GM23338 (cell line): Measurements from ENCODE around the gene SLC40A1. TPM values are rescaled to one million over a fixed set of nuclear protein-coding genes. Genes with fewer than 3 reads are reported as not detected.

Source experiments
- ATAC-seq: fragments of 200-7000 bp; cut with Tn5 transposase; 3 replicates; pipeline ENCODE4 v1.9.1; 2020
- DNase-seq: peaks from one replicate; pipeline ENCODE4 v3.0.0-alpha.2; 2015; ENCODE audit warnings: low spot score
- H2AFZ ChIP-seq: fragments of 200-600 bp; sonication (generic); 2 replicates; pipeline ENCODE4 v1.8.0; 2016; ENCODE audit warnings: antibody characterized with exemption, mild to moderate bottlenecking, moderate library complexity
- H3F3A ChIP-seq: fragments of 200-600 bp; sonication (generic); replicated peaks from 2 replicates; pipeline ENCODE4 v1.8.0; 2017; ENCODE audit warnings: antibody characterized with exemption, mixed run types, low read depth
- H3K27ac ChIP-seq: fragments of 200-600 bp; sonication (generic); 2 replicates; pipeline ENCODE4 v1.6.1; 2016; ENCODE audit warnings: low read depth
- H3K27me3 ChIP-seq: fragments of 200-600 bp; sonication (generic); 2 replicates; pipeline ENCODE4 v1.8.0; 2016; ENCODE audit warnings: mild to moderate bottlenecking, mixed run types, moderate library complexity; ENCODE audit not compliant: insufficient read depth
- H3K36me3 ChIP-seq: fragments of 200-600 bp; sonication (generic); 2 replicates; pipeline ENCODE4 v1.8.0; 2016; ENCODE audit warnings: mild to moderate bottlenecking; ENCODE audit not compliant: insufficient read depth
- H3K4me1 ChIP-seq: fragments of 200-600 bp; sonication (generic); 2 replicates; pipeline ENCODE4 v1.8.0; 2016; ENCODE audit warnings: mild to moderate bottlenecking, moderate library complexity; ENCODE audit not compliant: insufficient read depth
- H3K4me2 ChIP-seq: fragments of 200-600 bp; sonication (generic); 2 replicates; pipeline ENCODE4 v1.7.1; 2017; ENCODE audit warnings: mixed run types
- H3K4me3 ChIP-seq: fragments of 200-600 bp; sonication (generic); 2 replicates; pipeline ENCODE4 v1.6.1; 2016; ENCODE audit warnings: mixed run types
- H3K79me2 ChIP-seq: fragments of 200-600 bp; sonication (generic); replicated peaks from 2 replicates; pipeline ENCODE4 v1.8.0; 2017; ENCODE audit warnings: mild to moderate bottlenecking; ENCODE audit not compliant: insufficient read depth
- H3K9me2 ChIP-seq: fragments of 200-600 bp; sonication (generic); 2 replicates; pipeline ENCODE4 v1.8.0; 2017; ENCODE audit not compliant: insufficient read depth
- H4K20me1 ChIP-seq: fragments of 200-600 bp; sonication (generic); replicated peaks from 2 replicates; pipeline ENCODE4 v1.8.0; 2017; ENCODE audit warnings: mild to moderate bottlenecking; ENCODE audit not compliant: insufficient read depth
- H3K27ac Mint-ChIP-seq: 2 replicates; pipeline ENCODE4 v1.8.0; 2020; ENCODE audit warnings: inconsistent platforms, mild to moderate bottlenecking, moderate library complexity, mixed read lengths
- H3K27me3 Mint-ChIP-seq: 3 replicates; pipeline ENCODE4 v1.8.0; 2022; ENCODE audit warnings: low read depth, mild to moderate bottlenecking, moderate library complexity, mixed read lengths, inconsistent platforms; ENCODE audit not compliant: insufficient read depth, poor library complexity
- H3K36me3 Mint-ChIP-seq: 3 replicates; pipeline ENCODE4 v1.8.0; 2021; ENCODE audit warnings: low read depth, mild to moderate bottlenecking, inconsistent platforms, moderate library complexity, mixed read lengths
- H3K4me1 Mint-ChIP-seq: 3 replicates; pipeline ENCODE4 v1.8.0; 2020; ENCODE audit warnings: mild to moderate bottlenecking, inconsistent platforms, mixed read lengths
- H3K4me3 Mint-ChIP-seq: 3 replicates; pipeline ENCODE4 v1.8.0; 2021; ENCODE audit warnings: moderate library complexity, mild to moderate bottlenecking, inconsistent platforms, mixed read lengths
- H3K9me3 Mint-ChIP-seq: 3 replicates; pipeline ENCODE4 v1.8.0; 2020; ENCODE audit warnings: moderate library complexity, mild to moderate bottlenecking, inconsistent platforms, mixed read lengths
- CREB1 ChIP-seq: fragments of 250-450 bp; sonication (Bioruptor Pico); IDR thresholded peaks from 2 replicates; pipeline ENCODE4 v1.5.0; 2020; ENCODE audit warnings: low read depth, mild to moderate bottlenecking, moderate library complexity
- EZH2 ChIP-seq: fragments of 200-600 bp; sonication (generic); IDR thresholded peaks from one replicate; pipeline ENCODE4 v1.8.0; 2017; ENCODE audit warnings: antibody characterized with exemption, mild to moderate bottlenecking, low read depth; ENCODE audit not compliant: unreplicated experiment
- EZH2phosphoT487 ChIP-seq: fragments of 200-600 bp; sonication (generic); IDR thresholded peaks from one replicate; pipeline ENCODE4 v1.8.1; 2018; ENCODE audit warnings: antibody characterized with exemption; ENCODE audit not compliant: unreplicated experiment
- JUNB ChIP-seq: IDR thresholded peaks from one replicate; pipeline ENCODE4 v1.6.1; 2016; ENCODE audit warnings: antibody characterized with exemption; ENCODE audit not compliant: unreplicated experiment
- NANOG ChIP-seq: IDR thresholded peaks from 2 replicates; pipeline ENCODE4 v1.6.1; 2016; ENCODE audit warnings: antibody characterized with exemption, borderline replicate concordance
- POLR2AphosphoS5 ChIP-seq: IDR thresholded peaks from 2 replicates; pipeline ENCODE4 v1.6.1; 2016; ENCODE audit warnings: antibody characterized with exemption, low read depth
- STAT1 ChIP-seq: IDR thresholded peaks from one replicate; pipeline ENCODE4 v1.6.1; 2016; ENCODE audit warnings: antibody characterized with exemption; ENCODE audit not compliant: unreplicated experiment
- ZNF114 ChIP-seq: fragments of 250-450 bp; sonication (Bioruptor Pico); IDR thresholded peaks from 2 replicates; pipeline ENCODE4 v1.5.0; 2020; ENCODE audit warnings: mild to moderate bottlenecking, moderate library complexity
- ZNF331 ChIP-seq: fragments of 250-450 bp; sonication (Bioruptor Pico); IDR thresholded peaks from 2 replicates; pipeline ENCODE4 v1.5.0; 2020; ENCODE audit warnings: low read depth, mild to moderate bottlenecking, moderate library complexity
- polyA plus RNA-seq: library from polyadenylated mRNA; unstranded; fragments of >200 nt; fragmentation: Nextera tagmentation; extraction: Ambion mirVana; gene quantifications from 2 replicates; pipeline ENCODE4 v1.2.1, GENCODE V29; 2016
- total RNA-seq: library from RNA; depleted of rRNA; stranded (reverse); fragments of >200 nt; shearing (Covaris generic); gene quantifications from 2 replicates; pipeline ENCODE4 v1.2.3, GENCODE V29; 2014
- TF ChIP-seq, protein P1 (sequence below): fragments of 250-450 bp; sonication (Bioruptor Pico); IDR thresholded peaks from 2 replicates; pipeline ENCODE4 v1.5.0; 2020; ENCODE audit warnings: mild to moderate bottlenecking, moderate library complexity
- TF ChIP-seq, protein P2 (sequence below), 2 experiments: fragments of 200-600 bp in 1 of 2; sonication (generic) in 1 of 2; conservative IDR thresholded peaks; 2 replicates each; pipeline versions ENCODE4 v1.5.1 to v1.6.1; 2016 to 2017; ENCODE audit warnings: antibody characterized with exemption in 2 of 2, low read depth in 2 of 2, mild to moderate bottlenecking in 2 of 2, moderate library complexity in 1 of 2
- TF ChIP-seq, protein P3 (sequence below): IDR thresholded peaks from one replicate; pipeline ENCODE4 v1.6.1; 2018; ENCODE audit warnings: antibody characterized with exemption; ENCODE audit not compliant: unreplicated experiment
- TF ChIP-seq, protein P4 (sequence below): IDR thresholded peaks from 2 replicates; pipeline ENCODE4 v1.6.1; 2016; ENCODE audit warnings: antibody characterized with exemption

Gene SLC40A1
- total and polyA plus RNA-seq, 2 experiments from 2014 or later: 0.08 TPM; not detected in 1

DNA sequence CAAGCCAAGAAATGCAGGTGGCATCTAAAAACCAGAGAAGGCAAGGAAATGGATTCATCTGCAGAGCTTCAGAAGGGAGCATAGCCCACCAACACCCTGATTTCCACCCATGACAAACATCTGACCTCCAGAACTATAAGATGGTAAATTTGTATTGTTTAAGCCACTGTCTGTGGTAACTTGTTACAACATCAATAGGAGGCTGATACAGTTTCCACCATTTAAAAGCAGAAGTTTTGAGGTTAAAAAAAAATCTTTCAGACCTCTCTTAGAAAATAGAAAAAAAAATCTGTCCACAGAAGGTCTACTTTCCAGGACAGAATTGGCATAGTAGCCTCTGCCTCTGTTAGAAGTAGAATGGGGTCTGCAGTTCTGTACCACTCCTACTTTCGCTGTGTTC is 37.2 kb downstream of the SLC40A1 start (continued):
- TF ChIP-seq, protein P1, sequence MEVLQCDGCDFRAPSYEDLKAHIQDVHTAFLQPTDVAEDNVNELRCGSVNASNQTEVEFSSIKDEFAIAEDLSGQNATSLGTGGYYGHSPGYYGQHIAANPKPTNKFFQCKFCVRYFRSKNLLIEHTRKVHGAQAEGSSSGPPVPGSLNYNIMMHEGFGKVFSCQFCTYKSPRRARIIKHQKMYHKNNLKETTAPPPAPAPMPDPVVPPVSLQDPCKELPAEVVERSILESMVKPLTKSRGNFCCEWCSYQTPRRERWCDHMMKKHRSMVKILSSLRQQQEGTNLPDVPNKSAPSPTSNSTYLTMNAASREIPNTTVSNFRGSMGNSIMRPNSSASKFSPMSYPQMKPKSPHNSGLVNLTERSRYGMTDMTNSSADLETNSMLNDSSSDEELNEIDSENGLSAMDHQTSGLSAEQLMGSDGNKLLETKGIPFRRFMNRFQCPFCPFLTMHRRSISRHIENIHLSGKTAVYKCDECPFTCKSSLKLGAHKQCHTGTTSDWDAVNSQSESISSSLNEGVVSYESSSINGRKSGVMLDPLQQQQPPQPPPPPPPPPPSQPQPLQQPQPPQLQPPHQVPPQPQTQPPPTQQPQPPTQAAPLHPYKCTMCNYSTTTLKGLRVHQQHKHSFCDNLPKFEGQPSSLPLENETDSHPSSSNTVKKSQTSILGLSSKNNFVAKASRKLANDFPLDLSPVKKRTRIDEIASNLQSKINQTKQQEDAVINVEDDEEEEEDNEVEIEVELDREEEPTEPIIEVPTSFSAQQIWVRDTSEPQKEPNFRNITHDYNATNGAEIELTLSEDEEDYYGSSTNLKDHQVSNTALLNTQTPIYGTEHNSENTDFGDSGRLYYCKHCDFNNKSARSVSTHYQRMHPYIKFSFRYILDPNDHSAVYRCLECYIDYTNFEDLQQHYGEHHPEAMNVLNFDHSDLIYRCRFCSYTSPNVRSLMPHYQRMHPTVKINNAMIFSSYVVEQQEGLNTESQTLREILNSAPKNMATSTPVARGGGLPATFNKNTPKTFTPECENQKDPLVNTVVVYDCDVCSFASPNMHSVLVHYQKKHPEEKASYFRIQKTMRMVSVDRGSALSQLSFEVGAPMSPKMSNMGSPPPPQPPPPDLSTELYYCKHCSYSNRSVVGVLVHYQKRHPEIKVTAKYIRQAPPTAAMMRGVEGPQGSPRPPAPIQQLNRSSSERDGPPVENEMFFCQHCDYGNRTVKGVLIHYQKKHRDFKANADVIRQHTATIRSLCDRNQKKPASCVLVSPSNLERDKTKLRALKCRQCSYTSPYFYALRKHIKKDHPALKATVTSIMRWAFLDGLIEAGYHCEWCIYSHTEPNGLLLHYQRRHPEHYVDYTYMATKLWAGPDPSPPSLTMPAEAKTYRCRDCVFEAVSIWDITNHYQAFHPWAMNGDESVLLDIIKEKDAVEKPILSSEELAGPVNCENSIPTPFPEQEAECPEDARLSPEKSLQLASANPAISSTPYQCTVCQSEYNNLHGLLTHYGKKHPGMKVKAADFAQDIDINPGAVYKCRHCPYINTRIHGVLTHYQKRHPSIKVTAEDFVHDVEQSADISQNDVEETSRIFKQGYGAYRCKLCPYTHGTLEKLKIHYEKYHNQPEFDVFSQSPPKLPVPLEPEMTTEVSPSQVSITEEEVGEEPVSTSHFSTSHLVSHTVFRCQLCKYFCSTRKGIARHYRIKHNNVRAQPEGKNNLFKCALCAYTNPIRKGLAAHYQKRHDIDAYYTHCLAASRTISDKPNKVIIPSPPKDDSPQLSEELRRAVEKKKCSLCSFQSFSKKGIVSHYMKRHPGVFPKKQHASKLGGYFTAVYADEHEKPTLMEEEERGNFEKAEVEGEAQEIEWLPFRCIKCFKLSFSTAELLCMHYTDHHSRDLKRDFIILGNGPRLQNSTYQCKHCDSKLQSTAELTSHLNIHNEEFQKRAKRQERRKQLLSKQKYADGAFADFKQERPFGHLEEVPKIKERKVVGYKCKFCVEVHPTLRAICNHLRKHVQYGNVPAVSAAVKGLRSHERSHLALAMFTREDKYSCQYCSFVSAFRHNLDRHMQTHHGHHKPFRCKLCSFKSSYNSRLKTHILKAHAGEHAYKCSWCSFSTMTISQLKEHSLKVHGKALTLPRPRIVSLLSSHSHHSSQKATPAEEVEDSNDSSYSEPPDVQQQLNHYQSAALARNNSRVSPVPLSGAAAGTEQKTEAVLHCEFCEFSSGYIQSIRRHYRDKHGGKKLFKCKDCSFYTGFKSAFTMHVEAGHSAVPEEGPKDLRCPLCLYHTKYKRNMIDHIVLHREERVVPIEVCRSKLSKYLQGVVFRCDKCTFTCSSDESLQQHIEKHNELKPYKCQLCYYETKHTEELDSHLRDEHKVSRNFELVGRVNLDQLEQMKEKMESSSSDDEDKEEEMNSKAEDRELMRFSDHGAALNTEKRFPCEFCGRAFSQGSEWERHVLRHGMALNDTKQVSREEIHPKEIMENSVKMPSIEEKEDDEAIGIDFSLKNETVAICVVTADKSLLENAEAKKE (CRISPR knock-in tag): no peak

DNA sequence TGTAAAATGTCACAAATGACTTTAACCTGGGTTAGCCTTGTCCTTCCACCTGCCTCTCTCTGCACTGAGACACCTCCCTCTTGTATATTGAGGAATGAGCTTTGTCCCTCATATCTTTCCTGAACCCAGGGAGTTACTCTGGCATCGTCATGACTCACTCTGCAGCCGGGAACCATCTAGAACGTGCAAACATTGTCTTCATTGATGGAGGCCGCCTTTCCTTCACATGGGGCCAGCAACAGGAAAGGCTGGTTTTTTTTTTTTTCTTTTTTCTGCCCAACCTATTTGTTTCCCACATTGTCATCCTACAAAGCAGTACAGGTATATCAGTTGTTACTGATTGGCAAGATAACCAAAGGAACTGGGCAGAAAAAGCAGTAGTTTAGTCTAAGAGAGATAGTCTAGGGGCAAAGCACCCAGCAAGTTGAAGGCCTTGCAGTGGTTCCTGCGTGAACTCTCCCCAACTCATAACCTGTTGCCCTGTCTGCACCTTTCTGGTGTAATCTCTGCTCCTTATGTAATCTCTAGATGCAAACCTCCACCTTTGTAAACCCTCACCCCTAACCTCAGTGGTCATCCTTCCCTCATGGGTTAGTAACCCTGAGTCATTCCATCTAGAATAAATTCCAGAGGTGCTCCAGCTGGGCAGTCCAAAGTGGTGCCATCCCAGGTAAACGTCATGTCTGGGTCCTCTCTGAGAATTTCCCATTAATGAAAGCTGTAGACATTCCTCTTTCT is 38.3 kb downstream of the SLC40A1 start:
- Histone ChIP-seq H2AFZ (no peak overlapping the region), H3K27ac (no peak overlapping the region), H3K4me3 (no peak overlapping the region), H3K79me2 (no peaks in the 10 kb centered on the region), H3K36me3 (no peaks in the 10 kb centered on the region), H3K27me3 (no peaks in the 10 kb centered on the region), H3K4me1 (no peaks in the 10 kb centered on the region), H3F3A (no peaks in the 10 kb centered on the region), H4K20me1 (no peaks in the 10 kb centered on the region), H3K4me2 (no peak overlapping the region), H3K9me2 (no peaks in the 10 kb centered on the region)
- no peak overlapping the region for H3K27ac Mint-ChIP-seq
- H3K4me1 Mint-ChIP-seq: no peaks in the 10 kb centered on the region
- no peak for DNase-seq
- H3K36me3 Mint-ChIP-seq: no peaks in the 10 kb centered on the region
- no peak overlapping the region for H3K4me3 Mint-ChIP-seq
- H3K27me3 Mint-ChIP-seq: no peaks in the 10 kb centered on the region
- H3K9me3 Mint-ChIP-seq: no peaks in the 10 kb centered on the region
- ATAC-seq: no peak
- TF ChIP-seq, protein P2, sequence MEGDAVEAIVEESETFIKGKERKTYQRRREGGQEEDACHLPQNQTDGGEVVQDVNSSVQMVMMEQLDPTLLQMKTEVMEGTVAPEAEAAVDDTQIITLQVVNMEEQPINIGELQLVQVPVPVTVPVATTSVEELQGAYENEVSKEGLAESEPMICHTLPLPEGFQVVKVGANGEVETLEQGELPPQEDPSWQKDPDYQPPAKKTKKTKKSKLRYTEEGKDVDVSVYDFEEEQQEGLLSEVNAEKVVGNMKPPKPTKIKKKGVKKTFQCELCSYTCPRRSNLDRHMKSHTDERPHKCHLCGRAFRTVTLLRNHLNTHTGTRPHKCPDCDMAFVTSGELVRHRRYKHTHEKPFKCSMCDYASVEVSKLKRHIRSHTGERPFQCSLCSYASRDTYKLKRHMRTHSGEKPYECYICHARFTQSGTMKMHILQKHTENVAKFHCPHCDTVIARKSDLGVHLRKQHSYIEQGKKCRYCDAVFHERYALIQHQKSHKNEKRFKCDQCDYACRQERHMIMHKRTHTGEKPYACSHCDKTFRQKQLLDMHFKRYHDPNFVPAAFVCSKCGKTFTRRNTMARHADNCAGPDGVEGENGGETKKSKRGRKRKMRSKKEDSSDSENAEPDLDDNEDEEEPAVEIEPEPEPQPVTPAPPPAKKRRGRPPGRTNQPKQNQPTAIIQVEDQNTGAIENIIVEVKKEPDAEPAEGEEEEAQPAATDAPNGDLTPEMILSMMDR (conservative IDR thresholded peaks at IDR 0.05; ENCODE audit: low read depth in 2 of 2): no peak
- TF ChIP-seq EZH2: no peak
- no peak for TF ChIP-seq NANOG
- TF ChIP-seq JUNB: no peak
- no peak for TF ChIP-seq EZH2phosphoT487
- TF ChIP-seq STAT1: no peak
- TF ChIP-seq, protein P3, sequence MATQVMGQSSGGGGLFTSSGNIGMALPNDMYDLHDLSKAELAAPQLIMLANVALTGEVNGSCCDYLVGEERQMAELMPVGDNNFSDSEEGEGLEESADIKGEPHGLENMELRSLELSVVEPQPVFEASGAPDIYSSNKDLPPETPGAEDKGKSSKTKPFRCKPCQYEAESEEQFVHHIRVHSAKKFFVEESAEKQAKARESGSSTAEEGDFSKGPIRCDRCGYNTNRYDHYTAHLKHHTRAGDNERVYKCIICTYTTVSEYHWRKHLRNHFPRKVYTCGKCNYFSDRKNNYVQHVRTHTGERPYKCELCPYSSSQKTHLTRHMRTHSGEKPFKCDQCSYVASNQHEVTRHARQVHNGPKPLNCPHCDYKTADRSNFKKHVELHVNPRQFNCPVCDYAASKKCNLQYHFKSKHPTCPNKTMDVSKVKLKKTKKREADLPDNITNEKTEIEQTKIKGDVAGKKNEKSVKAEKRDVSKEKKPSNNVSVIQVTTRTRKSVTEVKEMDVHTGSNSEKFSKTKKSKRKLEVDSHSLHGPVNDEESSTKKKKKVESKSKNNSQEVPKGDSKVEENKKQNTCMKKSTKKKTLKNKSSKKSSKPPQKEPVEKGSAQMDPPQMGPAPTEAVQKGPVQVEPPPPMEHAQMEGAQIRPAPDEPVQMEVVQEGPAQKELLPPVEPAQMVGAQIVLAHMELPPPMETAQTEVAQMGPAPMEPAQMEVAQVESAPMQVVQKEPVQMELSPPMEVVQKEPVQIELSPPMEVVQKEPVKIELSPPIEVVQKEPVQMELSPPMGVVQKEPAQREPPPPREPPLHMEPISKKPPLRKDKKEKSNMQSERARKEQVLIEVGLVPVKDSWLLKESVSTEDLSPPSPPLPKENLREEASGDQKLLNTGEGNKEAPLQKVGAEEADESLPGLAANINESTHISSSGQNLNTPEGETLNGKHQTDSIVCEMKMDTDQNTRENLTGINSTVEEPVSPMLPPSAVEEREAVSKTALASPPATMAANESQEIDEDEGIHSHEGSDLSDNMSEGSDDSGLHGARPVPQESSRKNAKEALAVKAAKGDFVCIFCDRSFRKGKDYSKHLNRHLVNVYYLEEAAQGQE: no peak
- no peak for TF ChIP-seq ZNF331 (CRISPR knock-in tag)
- no peak for TF ChIP-seq ZNF114 (CRISPR knock-in tag)
- no peak for TF ChIP-seq POLR2AphosphoS5
- TF ChIP-seq, protein P4, sequence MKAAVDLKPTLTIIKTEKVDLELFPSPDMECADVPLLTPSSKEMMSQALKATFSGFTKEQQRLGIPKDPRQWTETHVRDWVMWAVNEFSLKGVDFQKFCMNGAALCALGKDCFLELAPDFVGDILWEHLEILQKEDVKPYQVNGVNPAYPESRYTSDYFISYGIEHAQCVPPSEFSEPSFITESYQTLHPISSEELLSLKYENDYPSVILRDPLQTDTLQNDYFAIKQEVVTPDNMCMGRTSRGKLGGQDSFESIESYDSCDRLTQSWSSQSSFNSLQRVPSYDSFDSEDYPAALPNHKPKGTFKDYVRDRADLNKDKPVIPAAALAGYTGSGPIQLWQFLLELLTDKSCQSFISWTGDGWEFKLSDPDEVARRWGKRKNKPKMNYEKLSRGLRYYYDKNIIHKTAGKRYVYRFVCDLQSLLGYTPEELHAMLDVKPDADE: no peak
- TF ChIP-seq CREB1 (CRISPR knock-in tag): no peak
